Spleen (tissue), 11 donors: Measurements from ENCODE around the gene NR3C2. TPM values are rescaled to one million over a fixed set of nuclear protein-coding genes. Genes with fewer than 3 reads are reported as not detected.

Experiments used
- DNase-seq: peaks from one replicate; pipeline ENCODE4 v3.0.0-alpha.2; 2020
- H3K27ac ChIP-seq, 8 donors: fragments of 200-600 bp; sonication (generic) in 7 of 8; 1 replicate in 4 of 8; 2 replicates in 4 of 8; pipeline versions ENCODE4 v1.5.0 to v1.8.0; 2016 to 2021; ENCODE audit warnings: inconsistent platforms in 4 of 8, mild to moderate bottlenecking in 4 of 8, moderate library complexity in 1 of 8
- H3K27me3 ChIP-seq, 7 donors: fragments of 200-600 bp; sonication (generic) in 6 of 7; replicated peaks in 1 of 7; 1 replicate in 4 of 7; 2 replicates in 3 of 7; pipeline versions ENCODE4 v1.5.0 to v1.8.0; 2016 to 2021; ENCODE audit warnings: inconsistent platforms in 3 of 7, mild to moderate bottlenecking in 1 of 7
- H3K36me3 ChIP-seq, 6 donors: fragments of 200-600 bp; sonication (generic) in 5 of 6; 1 replicate in 4 of 6; 2 replicates in 2 of 6; pipeline versions ENCODE4 v1.5.0 to v1.8.0; 2016 to 2021; ENCODE audit warnings: inconsistent platforms in 2 of 6
- H3K4me1 ChIP-seq, 6 donors: fragments of 200-600 bp; sonication (generic) in 5 of 6; 1 replicate in 3 of 6; 2 replicates in 3 of 6; pipeline versions ENCODE4 v1.5.0 to v1.8.0; 2016 to 2021; ENCODE audit warnings: inconsistent platforms in 3 of 6
- H3K4me3 ChIP-seq, 8 donors: fragments of 200-600 bp; sonication (generic) in 7 of 8; 1 replicate in 4 of 8; 2 replicates in 4 of 8; pipeline versions ENCODE4 v1.5.0 to v1.8.0; 2016 to 2021; ENCODE audit warnings: inconsistent platforms in 4 of 8, mild to moderate bottlenecking in 4 of 8, moderate library complexity in 2 of 8
- H3K9me3 ChIP-seq, 8 donors: fragments of 200-600 bp; sonication (generic) in 7 of 8; 1 replicate in 4 of 8; 2 replicates in 4 of 8; pipeline versions ENCODE4 v1.5.0 to v1.8.0; 2016 to 2021; ENCODE audit warnings: inconsistent platforms in 4 of 8
- CTCF ChIP-seq, 11 experiments: fragments of 200-600 bp in 7 of 11; fragments of 450-650 bp in 4 of 11; sonication (generic) in 4 of 11; IDR thresholded peaks in 8 of 11; conservative IDR thresholded peaks in 3 of 11; 1 replicate in 7 of 11; 2 replicates in 4 of 11; pipeline versions ENCODE4 v1.4.0 to v1.8.0; 2016 to 2021; ENCODE audit warnings: antibody characterized with exemption in 11 of 11, inconsistent platforms in 4 of 11, mild to moderate bottlenecking in 1 of 11
- POLR2A ChIP-seq, 3 donors: fragments of 450-650 bp; IDR thresholded peaks; one replicate each; pipeline ENCODE4 v1.5.1; 2017; ENCODE audit warnings: antibody characterized with exemption in 3 of 3, mild to moderate bottlenecking in 1 of 3
- POLR2AphosphoS5 ChIP-seq, 3 donors: sonication (generic); formaldehyde crosslinking; IDR thresholded peaks; one replicate each; pipeline ENCODE4 v1.5.1; 2017; ENCODE audit warnings: antibody characterized with exemption in 3 of 3
- WGBS, 5 donors: extraction: QIAGEN DNeasy Blood & Tissue Kit in 3 of 5; methylation state at CpG; one replicate each; pipeline versions ENCODE4 v1.1.5 to v1.1.7; 2013 to 2018; 5-methylcytosine and 5-hydroxymethylcytosine counted together
- intact Hi-C: fragments of 100-400 bp; cut with DNase I; formaldehyde crosslinking; loops from one replicate; pipeline ENCODE4 v1.15.0; 2023; ENCODE audit warnings: low total_unique reads
- polyA plus RNA-seq, 3 donors: library from polyadenylated mRNA; stranded (reverse); fragments of 200-250 nt; gene quantifications; one replicate each; pipeline ENCODE4 v1.2.1, GENCODE V29; 2013
- total RNA-seq, 7 donors: library from RNA; depleted of rRNA in 3 of 7; stranded (reverse); fragments of >200 nt in 3 of 7; fragmentation: NEBNext Ultra II Directional in 4 of 7; extraction: Animal tissue kit (Norgen Biotek cat#: 25700) in 4 of 7; gene quantifications; one replicate each; pipeline versions ENCODE4 v1.1.0 to v1.2.1, GENCODE V29; 2016 to 2021
- donor health status: healthy with polysubstance abuse.
- donor health status: DM: no; HTN: no; CAD: no; lungs with moderate emphysema.
- donor health status: DM: no; HTN: no; CAD: no.
- donor health status: Bipolar disorder and iron deficiency.
- donor health status: healthy.
- donor health status: DM: no; HTN: no; CAD: no.
- donor health status: DM: yes; HTN: yes; CAD: no.

The NR3C2 gene
- total and polyA plus RNA-seq, 10 donors, result 1.2 to 25.9 (median 16.2) TPM

DNA sequence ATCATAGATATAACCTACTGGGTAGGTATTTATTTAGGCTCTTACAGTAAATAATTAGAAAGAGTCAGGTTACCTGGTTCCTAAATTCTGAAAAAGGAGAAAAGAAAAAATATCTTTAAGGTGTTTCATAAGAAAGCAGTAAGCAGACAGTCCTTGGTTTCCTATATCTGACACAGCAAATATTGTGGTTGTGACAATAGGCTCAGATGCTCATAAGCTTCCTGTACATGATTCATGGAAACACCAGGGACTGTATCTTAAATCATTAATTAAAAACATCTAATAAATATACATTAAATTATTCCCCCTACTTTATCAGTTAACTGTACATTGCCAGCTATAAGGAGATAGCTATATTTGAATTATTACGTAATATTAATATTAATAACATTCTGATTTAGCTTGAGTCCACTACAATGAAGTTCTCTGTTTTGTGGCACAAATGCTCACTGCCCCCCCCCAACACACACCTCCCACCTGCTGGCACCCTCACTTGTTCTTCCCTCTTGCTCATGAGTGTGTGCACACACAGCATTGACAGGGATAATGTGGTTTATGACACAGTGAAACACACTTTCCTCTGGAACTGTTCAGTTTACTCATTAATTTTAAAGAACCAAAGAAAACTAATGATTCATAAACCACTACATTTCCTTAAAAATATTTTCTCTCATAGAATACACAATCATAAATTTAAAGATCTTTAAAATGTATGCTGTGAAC is 187.4 kb downstream of the NR3C2 start:
- H3K9me3 ChIP-seq, result no peaks in the 10 kb centered on the region
- H3K4me3 ChIP-seq, result no peak overlapping the region
- no peak for TF ChIP-seq POLR2A (IDR thresholded peaks at IDR 0.05)
- TF ChIP-seq POLR2AphosphoS5 (IDR thresholded peaks at IDR 0.05), result no peak
- TF ChIP-seq CTCF (IDR thresholded peaks at IDR 0.05 in 8 of 11, conservative IDR thresholded peaks at IDR 0.05 in 3 of 11), result no peak
- intact Hi-C loops, result no loop called here
- 81 to 98% (median 94%) methylated on average over 1 of the region's 1 CpG for WGBS, 5 donors
- no peak for DNase-seq
- H3K27me3 ChIP-seq, result no peaks in the 10 kb centered on the region
- no peaks in the 10 kb centered on the region for H3K36me3 ChIP-seq
- H3K27ac ChIP-seq, result no peak overlapping the region
- no peaks in the 10 kb centered on the region for H3K4me1 ChIP-seq

- Histone ChIP-seq H3K27ac (no peak overlapping the region), H3K4me3 (no peak overlapping the region), H3K4me1 (no peaks in the 10 kb centered on the region), H3K9me3 (no peaks in the 10 kb centered on the region), H3K27me3 (no peaks in the 10 kb centered on the region), H3K36me3 (no peaks in the 10 kb centered on the region)
- no peak for DNase-seq
- TF ChIP-seq CTCF (IDR thresholded peaks at IDR 0.05 in 8 of 11, conservative IDR thresholded peaks at IDR 0.05 in 3 of 11) (no peak), POLR2AphosphoS5 (IDR thresholded peaks at IDR 0.05) (no peak), POLR2A (IDR thresholded peaks at IDR 0.05) (no peak)
- intact Hi-C loops, result no loop called here
- whole genome bisulfite sequencing, 5 donors, result 84 to 93% (median 87%) methylated on average over 4 of the region's 4 CpGs
Measured at GRCh38 chr4:148253768-148254167, 188.4 kb downstream of the NR3C2 start.

GRCh38 chr4:148248824-148249223 is 193.4 kb downstream of the NR3C2 start:
- Histone ChIP-seq H3K36me3 (no peaks in the 10 kb centered on the region), H3K4me3 (no peak overlapping the region), H3K27ac (no peak overlapping the region), H3K9me3 (no peaks in the 10 kb centered on the region), H3K27me3 (no peaks in the 10 kb centered on the region), H3K4me1 (no peaks in the 10 kb centered on the region)
- intact Hi-C loops, result no loop called here
- WGBS, 5 donors, result 76 to 94% (median 76%) methylated on average over 4 of the region's 4 CpGs
- no peak for DNase-seq
- TF ChIP-seq POLR2AphosphoS5 (IDR thresholded peaks at IDR 0.05), result no peak

DNA sequence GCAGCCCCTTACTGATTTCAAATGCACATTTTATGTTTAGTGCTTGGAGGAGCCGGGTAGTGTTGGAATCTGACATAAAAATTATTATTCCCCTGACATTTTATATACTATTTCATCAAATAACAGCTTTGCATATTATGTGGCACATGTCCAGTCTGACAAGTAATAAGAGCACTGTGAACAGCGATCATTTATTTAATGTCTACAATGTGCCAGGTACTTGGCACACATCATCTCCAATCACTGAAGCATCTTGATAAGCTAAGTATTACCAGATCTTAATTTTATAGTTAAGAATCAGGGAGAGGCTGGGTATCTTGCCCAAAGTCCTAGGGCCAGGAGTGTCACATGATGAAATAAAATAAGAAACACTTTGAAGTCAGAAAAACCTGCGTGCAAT is 197.2 kb downstream of the NR3C2 start:
- WGBS, 5 donors, result 79 to 96% (median 90%) methylated on average over 3 of the region's 3 CpGs
- intact Hi-C loops, result no loop called here
- H3K27ac ChIP-seq, result no peak overlapping the region

More for the DNA sequence above, 197.2 kb downstream of the NR3C2 start:
- DNase-seq, result no peak
- Histone ChIP-seq H3K4me1 (no peaks in the 10 kb centered on the region), H3K9me3 (no peaks in the 10 kb centered on the region), H3K36me3 (no peaks in the 10 kb centered on the region), H3K27me3 (no peaks in the 10 kb centered on the region), H3K4me3 (no peak overlapping the region)
- TF ChIP-seq POLR2AphosphoS5 (IDR thresholded peaks at IDR 0.05) (no peak), POLR2A (IDR thresholded peaks at IDR 0.05) (no peak), CTCF (IDR thresholded peaks at IDR 0.05 in 8 of 11, conservative IDR thresholded peaks at IDR 0.05 in 3 of 11) (no peak)
